GM18517 (cell line): ENCODE results near the gene ASMT.
"Not testable (repeated sequence)": the region's sequence is repeated elsewhere in the genome, so short reads cannot be mapped to it uniquely, and the experiment has no call there.

Experiments
- ATAC-seq: cut with Tn5 transposase; IDR thresholded peaks from one replicate; pipeline ENCODE4 v1.9.1; 2021; ENCODE audit warnings: mild to moderate bottlenecking, moderate library complexity; ENCODE audit not compliant: unreplicated experiment

ASMT gene

DNA sequence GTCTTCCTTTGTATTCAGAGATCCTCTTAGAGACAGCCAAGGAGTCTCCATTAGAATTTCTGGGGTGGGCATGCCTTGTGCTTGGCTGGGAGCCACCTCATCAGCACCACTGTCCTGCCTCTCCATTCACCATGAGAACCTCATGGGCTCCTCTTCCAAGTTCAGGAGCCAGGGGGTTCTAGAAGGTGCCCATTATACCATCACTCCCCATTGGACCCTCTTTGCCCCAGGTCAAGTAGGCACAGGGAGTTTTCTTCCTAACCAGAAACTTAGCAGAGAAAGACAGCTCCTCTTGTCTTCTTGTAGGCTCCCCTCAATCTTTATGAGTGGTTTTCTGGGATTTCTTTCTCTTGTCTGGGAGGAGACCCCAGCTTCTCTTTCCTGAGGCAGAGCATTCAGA lies 31.1 kb downstream of the ASMT start:
- no peak for ATAC-seq

DNA sequence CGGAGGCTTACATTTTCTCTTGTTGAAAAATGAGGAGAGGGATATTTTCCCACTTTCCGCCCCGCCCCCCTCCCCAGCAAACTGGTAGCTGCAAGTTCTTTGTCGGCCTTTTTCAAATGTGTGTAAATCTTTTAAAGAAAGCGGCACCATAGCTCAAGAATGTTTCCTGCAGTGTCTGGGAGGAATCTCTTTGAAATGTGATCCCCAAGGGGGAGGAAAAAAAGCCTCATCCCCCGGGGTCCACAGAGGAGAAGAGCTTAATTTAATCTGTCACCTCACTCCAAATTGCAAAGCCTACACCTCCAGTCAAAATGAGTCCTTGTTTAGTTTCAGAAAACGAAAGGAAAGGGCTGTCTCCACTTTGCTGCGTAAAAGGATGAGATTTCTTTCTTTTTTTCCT lies 34.8 kb downstream of the ASMT start:
- no peak for ATAC-seq

DNA sequence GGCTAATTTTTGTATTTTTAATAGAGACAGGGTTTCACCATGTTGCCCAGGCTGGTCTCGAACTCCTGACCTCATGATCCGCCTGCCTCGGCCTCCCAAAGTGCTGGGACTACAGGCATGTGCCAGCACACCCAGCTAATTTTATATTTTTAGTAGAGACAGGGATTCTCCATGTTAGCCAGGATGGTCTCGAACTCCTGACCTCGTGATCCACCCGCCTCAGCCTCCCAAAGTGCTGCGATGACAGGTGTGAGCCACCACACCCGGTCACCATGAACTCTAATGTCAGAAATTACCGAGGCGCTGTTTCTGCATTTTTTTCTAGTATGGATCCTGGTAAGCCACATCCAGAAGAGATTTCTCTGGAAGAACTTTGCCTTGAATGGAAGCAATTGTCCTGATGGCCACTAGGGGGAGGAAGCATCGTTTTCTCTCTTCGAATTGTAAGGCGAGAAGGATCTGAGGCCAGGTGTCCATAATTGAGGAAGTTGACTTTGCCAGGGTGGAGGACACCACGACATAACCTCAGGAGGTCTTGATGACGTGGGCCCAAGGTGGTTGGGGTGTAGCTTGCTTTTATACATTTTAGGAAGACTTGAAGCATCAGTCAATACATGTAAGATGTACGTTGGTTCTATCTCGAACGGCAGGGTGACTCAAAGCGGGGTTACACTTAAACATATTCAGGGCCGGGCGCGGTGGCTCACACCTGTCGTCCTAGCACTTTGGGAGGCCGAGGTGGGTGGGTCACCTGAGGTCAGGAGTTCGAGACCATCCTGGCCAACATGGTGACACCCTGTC lies 37.4 kb downstream of the ASMT start:
- ATAC-seq = peak; percentile 47

DNA sequence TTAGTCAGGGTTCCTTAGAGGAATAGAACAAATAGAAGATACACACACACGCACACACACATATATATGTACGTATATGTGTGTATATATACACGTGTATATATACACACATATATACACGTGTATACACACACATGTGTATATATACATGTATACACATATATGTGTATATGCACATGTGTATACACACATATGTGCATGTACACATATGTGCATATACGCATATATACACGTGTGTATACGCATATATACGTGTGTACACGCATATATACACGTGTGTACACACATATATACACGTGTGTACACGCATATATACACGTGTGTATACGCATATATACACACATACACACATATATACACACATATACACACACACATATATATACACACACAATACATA lies 41.5 kb downstream of the ASMT start:
- no peak for ATAC-seq

DNA sequence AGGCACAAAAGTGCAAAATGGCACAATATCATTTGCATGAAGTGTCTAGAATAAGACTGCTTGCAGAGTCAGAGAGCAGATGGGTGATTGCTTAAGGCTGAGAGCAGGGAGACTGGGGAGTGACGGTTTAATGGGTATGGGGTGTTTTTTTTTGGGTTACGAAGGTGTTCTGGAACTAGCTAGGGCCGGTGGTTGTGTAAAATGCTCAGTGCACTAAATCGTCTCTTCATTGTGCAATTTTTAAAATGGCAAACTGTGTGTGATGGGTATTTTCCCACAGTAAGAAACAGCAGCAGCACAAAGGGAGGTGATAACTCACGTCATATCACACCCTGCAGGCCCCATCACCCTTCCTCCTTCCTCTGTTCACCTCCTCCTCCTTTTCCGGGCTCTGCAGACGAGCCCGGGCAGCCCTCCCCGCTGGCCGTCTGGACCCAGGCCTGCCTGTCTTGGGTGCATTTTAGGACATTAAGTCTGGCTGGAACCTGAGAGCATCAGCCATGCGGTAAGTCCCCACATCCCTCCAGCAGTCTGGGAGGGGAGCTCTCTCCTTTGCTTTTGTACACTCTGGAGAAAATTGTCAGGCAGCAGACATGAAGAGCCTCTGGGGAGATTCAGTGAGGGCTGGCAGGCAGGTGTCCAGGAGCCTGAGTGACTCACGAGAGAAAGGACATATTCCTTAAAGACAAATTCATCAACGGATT lies 42.7 kb downstream of the ASMT start:
- ATAC-seq = peak; percentile 27

DNA sequence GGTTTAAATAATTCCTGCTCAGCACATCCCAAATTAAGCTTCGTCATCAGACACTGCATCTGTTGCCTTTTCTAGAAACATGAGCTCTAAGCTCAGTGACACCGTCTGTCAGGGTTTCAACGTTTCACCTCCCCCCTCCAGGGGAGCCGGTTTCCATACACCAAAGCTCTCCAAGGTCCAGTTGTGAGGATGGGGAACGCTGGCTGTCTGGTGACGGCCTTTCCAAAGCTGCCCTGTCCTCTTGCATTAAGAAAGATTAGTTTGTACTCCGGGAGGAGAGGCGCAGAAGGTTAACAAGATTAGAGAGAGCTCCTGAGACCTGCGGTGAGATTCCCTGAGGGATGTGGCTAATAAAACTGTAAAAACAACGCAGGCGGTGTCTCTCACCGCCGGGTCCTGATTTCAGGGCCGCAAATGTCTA lies 43.2 kb downstream of the ASMT start:
- no peak for ATAC-seq

DNA sequence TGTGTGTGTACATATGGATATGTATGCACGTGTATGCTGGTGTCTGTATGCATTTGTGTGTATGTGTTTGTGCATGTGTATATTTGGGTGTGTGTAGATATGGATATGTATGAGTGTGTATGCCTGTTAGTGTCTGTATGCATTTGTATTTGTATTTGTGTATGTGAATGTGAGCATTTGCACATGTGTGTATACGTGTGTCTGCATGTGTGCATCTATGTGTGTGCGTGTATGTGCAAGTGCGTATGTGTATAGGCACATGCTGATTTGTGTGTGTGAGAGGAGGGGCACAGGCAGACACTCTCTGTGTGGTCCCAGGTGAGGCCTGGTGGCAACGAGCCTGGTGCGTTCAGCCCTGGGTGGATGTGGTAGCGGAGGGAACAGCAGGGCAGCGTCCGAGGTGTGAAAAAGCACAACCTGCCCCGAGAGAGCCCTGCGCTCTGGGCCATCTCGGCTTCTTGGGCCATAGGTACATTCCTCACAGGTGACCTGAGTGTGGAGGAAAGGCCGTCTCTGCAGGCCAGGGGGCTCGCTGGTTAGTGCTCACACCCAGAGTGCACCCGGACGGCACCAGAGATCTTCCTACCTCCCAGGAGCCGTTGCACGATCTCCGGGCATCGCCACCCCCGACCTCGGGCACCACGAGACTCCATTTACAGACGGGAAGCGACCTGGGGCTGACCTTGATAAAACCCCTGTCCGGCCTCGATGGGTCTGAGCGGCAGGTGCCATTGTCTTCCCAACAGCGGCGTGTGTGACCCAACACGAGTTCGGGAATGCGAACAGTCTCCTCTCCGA lies 45.0 kb downstream of the ASMT start:
- ATAC-seq = no peak

DNA sequence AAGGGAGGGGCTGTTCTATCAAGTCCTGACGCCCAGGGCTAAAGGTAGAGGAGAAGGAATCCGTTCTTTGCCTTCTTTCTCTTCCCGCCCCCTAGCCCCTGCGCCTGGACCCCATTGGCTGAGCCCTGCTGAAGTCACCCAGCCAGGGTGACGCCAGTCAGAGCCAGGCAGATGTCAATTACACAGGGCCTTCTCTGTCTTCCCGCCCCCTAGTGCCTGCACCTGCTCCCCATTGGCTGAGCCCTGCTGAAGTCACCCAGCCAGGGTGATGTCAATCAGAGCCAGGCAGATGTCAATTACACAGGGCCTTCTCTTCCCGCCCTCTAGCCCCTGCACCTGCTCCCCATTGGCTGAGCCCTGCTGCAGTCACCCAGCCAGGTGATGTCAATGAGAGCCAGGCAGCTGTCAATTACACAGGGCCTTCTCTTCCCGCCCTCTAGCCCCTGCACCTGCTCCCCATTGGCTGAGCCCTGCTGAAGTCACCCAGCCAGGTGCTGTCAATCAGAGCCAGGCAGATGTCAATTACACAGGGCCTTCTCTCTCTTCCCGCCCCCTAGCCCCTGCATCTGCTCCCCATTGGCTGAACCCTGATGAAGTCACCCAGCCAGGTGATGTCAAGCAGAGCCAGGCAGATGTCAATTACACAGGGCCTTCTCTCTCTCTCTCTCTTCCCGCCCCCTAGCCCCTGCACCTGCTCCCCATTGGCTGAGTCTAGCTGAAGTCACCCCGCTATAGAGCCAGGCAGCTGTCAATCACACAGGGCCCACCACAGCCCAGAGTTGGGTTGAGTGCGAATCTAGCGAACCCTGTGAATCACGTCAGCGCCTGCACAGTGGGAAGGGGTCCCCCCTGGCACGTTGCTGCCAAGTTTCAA lies 46.4 kb downstream of the ASMT start:
- ATAC-seq = peak; percentile 83

DNA sequence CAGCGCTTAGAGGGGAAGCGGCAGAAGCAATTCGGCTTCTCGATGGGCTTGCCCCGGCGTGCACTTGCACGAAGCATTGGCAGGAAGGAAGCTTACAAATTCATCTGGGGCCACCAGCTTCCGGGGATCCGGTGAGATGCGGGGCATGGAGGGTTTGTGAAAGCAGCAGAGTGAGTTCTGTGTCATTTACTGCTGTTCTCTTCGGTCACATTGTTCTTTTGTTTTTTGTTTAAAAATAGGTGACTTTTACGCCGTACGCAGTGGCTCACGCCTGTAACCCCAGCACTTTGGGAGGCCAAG lies 47.0 kb downstream of the ASMT start:
- ATAC-seq = no peak

DNA sequence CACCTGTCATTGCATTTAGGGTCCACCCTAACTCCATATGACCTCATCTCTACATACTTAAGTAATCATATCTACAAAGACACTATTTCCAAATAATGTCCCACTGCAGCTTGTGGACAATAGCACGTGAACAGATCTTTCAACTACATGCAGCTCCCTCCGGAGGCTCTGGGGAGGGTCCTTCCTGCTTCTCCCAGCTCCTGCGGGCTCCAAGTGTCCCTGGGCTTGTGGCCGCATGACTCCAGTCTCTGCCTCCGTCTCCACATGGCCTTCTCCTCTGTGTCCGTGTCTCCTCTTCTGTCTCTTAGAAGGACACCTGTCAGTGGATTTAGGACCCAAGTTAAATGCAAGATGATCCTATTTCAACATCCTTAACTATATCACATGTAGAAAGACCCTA lies 52.7 kb downstream of the ASMT start:
- no peak for ATAC-seq

DNA sequence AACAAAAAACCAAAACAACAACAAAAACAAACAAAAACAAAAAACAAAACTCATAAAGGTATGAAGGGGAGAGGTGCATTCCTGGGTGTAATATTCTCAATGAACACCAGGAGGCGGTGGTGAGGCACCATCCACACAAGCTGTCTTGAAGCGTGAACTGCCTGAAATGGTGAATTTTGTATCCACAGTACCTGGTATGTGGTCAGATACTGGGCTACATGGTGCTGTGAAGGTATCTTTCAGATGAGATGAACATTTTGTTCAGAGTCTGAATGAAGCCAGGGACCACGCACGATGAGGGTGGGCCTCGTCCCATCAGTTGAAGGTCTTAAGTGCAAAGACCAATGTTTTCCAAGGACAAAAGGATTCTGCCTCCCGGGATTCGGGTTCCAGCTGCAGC lies 58.5 kb downstream of the ASMT start:
- ATAC-seq = no peak

DNA sequence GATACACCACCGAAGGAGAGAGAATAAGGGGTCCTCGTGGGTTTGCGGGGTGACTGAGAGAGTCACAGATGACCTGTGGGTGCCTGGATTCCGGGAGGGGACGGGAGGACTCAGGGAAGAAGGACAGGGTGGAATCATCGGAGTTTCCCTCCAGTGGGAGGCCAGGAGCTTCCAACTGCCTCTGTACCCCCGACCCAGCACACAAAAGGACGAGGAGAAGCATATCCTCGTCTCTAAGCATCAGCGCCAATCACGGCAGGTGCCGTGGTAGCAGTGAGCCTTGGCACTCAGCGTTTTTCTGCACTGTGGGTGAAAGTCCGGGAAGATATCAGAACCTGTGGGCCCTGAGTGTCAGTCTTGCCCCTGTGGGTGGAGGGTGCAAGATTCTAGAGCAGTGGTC lies 62.0 kb downstream of the ASMT start:
- ATAC-seq = no peak

DNA sequence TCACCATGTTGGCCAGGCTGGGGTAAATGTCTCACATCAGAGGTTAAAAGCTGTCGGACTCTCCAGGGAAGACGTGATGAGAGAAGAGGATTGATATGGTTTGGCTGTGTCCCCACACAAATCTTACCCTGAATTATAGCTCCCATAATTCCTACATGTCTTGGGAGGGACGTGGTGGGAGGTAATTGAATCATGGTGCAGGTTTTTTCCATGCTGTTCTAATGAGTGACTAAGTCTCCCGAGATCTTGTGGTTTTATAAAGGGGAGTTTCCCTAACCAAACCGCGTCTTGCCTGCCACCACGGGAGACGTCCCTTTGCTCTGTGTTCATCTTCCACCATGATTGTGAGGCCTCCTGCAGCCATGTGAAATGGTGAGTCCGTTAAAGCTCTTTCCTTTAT lies 64.4 kb downstream of the ASMT start:
- no peak for ATAC-seq

DNA sequence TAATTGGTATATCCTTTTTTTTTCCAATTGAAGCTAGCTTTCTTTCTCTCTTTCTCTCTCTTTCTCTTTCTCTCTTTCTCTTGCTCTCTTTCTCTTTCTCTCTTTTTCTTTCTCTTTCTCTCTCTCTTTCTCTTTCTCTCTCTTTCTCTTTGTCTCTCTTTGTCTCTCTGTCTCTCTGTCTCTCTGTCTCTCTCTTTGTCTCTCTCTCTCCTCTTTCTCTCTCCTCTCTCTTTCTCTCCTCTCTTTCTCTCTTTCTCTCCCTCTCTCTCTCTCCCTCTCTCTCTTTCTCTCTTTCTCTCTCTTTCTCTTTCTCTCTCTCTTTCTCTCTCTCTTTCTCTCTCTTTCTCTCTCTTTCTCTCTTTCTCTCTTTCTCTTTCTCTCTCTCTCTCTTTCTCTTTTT lies 66.6 kb downstream of the ASMT start:
- no peak for ATAC-seq

DNA sequence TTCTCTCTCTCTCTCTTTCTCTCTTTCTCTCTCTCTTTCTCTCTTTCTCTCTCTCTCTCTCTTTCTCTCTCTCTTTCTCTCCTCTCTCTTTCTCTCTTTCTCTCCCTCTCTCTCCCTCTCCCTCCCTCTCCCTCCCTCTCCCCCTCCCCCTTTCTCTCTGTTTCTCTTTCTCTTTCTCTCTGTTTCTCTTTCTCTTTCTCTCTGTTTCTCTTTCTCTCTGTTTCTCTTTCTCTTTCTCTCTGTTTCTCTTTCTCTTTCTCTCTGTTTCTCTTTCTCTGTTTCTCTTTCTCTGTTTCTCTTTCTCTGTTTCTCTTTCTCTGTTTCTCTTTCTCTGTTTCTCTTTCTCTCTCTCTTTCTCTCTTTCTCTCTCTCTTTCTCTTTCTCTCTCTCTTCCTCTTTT lies 67.0 kb downstream of the ASMT start:
- ATAC-seq = not testable (repeated sequence)

DNA sequence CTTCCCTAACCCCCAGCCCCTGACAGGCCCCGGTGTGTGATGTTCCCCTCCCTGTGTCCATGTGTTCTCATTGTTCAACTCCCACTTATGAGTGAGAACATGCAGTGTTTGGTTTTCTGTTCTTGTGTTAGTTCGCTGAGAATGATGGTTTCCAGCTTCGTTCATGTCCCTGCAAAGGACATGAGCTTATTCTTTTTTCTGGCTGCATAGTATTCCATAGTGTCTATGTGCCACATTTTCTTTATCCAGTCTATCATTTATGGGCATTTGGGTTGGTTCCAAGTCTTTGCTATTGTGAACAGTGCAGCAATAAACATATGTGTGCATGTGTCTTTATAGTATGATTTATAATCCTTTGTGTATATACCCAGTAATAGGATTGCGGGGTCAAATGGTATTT lies 67.6 kb downstream of the ASMT start:
- ATAC-seq = not testable (repeated sequence)

DNA sequence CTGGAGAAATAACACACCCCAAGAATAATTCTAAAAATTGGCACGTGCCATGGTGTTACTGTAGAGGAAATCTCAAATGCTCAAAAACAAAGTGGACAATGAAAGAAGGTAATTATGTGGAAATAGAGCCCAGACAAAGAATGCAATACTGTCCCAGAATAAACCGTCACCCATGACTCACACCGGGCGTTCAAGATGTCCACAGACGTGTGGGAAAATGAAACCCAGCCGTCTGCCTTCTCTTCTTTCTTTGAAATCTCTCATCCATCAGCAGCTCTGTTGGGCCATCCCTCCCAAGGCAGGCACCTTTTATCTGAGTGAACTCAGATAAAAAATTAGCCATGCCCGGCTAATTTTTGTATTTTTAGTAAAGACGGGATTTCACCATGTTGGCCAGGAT lies 70.0 kb downstream of the ASMT start:
- ATAC-seq = not testable (repeated sequence)

DNA sequence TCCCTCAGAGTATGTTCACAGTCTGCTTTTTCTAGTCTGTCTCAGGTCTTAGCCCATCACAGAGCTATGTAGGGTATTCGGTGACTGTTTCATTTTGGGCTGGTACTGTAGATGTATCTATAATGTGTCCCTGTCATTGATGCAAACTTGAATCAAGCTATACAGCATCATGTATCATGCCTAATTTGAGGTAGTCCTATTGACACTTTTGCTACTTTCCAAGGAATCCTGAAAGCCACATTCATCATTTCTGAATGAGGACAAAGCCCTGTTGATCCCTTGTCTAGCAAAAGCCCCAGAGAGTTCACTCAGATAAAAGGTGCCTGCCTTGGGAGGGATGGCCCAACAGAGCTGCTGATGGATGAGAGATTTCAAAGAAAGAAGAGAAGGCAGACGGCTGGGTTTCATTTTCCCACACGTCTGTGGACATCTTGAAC lies 70.6 kb downstream of the ASMT start:
- not testable (repeated sequence) for ATAC-seq

DNA sequence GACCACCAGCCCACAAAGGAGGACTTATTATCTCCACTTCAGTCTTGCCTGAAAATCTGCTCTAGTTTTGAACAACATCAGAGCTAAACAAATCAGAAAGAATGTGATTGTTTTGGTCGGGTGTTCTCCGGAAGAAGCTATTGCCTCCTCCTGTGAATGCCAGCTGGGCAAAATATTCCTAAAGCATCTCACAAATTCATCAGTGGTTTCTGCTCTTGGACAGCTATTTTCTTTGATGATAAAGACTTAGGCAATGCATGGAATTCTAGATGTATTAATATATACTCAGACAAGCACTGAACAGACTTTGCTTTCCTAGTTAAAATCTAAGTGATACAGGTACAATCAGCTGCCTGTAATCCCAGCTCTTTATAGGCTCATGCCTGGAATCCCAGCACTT lies 71.8 kb downstream of the ASMT start:
- no peak for ATAC-seq
